HL-60 (cell line): ENCODE results near the gene GNAS.

ENCODE experiments used
- DNase-seq, 2 experiments: peaks; one replicate each; pipeline ENCODE4 v3.0.0-alpha.2; 2010 to 2020; ENCODE audit warnings: low read depth in 1 of 2, low spot score in 1 of 2
- H3K27ac ChIP-seq: fragments of 250-450 bp; sonication (Bioruptor Pico); replicated peaks from 2 replicates; pipeline ENCODE4 v1.5.1; 2020; ENCODE audit warnings: mild to moderate bottlenecking, moderate library complexity
- H3K27me3 ChIP-seq: fragments of 250-450 bp; sonication (Bioruptor Pico); 2 replicates; pipeline ENCODE4 v1.5.1; 2021; ENCODE audit warnings: mild to moderate bottlenecking, moderate library complexity; ENCODE audit not compliant: insufficient read depth, poor library complexity, severe bottlenecking
- H3K4me3 ChIP-seq: replicated peaks from 2 replicates; pipeline ENCODE4 v1.5.1; 2011; ENCODE audit warnings: mild to moderate bottlenecking, control low read depth, low read length; ENCODE audit not compliant: insufficient read depth
- GABPA ChIP-seq: IDR thresholded peaks from 2 replicates; pipeline ENCODE4 v1.6.1; 2012; ENCODE audit warnings: low read depth
- POLR2AphosphoS5 ChIP-seq: IDR thresholded peaks from 2 replicates; pipeline ENCODE4 v1.6.1; 2012; ENCODE audit warnings: low read depth
- SPI1 ChIP-seq: IDR thresholded peaks from 2 replicates; pipeline ENCODE4 v1.6.1; 2012; ENCODE audit warnings: low read depth, mild to moderate bottlenecking, borderline replicate concordance
- TF ChIP-seq, protein P1 (sequence below): IDR thresholded peaks from 2 replicates; pipeline ENCODE4 v1.6.1; 2012; ENCODE audit warnings: low read depth; ENCODE audit not compliant: insufficient replicate concordance
- TF ChIP-seq, protein P2 (sequence below): IDR thresholded peaks from one replicate; pipeline ENCODE4 v1.5.1; 2011; ENCODE audit warnings: low read length, control low read depth, inconsistent platforms; ENCODE audit not compliant: insufficient read depth

GNAS gene

DNA sequence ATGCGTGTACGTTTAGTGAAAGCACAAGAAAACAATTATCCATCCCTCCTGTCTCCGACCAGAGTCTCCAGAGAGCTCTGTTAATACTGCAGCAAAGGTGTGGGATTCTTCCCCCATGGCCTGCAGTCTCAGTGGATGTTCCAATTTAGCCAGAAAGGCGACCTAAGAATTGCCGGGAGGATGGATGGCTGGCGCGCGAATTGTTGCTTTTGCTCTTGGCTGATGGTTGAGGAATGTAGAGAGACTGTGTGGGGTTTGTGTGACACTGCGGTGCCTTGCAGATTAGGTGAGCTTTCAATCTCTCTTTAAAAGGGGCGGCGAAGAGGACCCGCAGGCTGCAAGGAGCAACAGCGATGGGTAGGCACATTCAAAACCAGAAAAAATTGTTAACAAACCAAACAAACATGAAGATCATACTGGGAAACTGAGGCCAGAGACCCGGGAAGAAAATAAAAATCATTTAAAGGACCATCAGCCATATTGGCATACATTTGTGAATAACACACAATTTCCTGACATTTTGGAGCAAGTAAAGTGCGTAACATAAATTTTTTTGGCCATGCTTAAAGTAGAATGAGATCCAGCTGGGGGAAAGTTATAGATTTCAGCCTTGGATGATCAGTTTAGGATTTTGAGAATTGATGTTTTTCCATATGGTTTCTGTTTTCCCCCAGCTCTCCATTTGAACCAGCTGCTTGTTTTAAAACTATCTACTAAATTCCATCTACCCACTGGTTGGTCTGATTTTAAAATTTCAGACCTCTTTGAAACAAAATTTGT lies 46.3 kb downstream of the GNAS start:
- Histone ChIP-seq H3K27ac (no peak overlapping the region), H3K27me3 (no peaks in the 10 kb centered on the region), H3K4me3 (no peak overlapping the region)
- DNase-seq = no peak
- TF ChIP-seq, protein P1, sequence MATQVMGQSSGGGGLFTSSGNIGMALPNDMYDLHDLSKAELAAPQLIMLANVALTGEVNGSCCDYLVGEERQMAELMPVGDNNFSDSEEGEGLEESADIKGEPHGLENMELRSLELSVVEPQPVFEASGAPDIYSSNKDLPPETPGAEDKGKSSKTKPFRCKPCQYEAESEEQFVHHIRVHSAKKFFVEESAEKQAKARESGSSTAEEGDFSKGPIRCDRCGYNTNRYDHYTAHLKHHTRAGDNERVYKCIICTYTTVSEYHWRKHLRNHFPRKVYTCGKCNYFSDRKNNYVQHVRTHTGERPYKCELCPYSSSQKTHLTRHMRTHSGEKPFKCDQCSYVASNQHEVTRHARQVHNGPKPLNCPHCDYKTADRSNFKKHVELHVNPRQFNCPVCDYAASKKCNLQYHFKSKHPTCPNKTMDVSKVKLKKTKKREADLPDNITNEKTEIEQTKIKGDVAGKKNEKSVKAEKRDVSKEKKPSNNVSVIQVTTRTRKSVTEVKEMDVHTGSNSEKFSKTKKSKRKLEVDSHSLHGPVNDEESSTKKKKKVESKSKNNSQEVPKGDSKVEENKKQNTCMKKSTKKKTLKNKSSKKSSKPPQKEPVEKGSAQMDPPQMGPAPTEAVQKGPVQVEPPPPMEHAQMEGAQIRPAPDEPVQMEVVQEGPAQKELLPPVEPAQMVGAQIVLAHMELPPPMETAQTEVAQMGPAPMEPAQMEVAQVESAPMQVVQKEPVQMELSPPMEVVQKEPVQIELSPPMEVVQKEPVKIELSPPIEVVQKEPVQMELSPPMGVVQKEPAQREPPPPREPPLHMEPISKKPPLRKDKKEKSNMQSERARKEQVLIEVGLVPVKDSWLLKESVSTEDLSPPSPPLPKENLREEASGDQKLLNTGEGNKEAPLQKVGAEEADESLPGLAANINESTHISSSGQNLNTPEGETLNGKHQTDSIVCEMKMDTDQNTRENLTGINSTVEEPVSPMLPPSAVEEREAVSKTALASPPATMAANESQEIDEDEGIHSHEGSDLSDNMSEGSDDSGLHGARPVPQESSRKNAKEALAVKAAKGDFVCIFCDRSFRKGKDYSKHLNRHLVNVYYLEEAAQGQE = no peak
- no peak for TF ChIP-seq SPI1
- TF ChIP-seq, protein P2, sequence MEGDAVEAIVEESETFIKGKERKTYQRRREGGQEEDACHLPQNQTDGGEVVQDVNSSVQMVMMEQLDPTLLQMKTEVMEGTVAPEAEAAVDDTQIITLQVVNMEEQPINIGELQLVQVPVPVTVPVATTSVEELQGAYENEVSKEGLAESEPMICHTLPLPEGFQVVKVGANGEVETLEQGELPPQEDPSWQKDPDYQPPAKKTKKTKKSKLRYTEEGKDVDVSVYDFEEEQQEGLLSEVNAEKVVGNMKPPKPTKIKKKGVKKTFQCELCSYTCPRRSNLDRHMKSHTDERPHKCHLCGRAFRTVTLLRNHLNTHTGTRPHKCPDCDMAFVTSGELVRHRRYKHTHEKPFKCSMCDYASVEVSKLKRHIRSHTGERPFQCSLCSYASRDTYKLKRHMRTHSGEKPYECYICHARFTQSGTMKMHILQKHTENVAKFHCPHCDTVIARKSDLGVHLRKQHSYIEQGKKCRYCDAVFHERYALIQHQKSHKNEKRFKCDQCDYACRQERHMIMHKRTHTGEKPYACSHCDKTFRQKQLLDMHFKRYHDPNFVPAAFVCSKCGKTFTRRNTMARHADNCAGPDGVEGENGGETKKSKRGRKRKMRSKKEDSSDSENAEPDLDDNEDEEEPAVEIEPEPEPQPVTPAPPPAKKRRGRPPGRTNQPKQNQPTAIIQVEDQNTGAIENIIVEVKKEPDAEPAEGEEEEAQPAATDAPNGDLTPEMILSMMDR = no peak
- no peak for TF ChIP-seq GABPA
- no peak for TF ChIP-seq POLR2AphosphoS5

DNA sequence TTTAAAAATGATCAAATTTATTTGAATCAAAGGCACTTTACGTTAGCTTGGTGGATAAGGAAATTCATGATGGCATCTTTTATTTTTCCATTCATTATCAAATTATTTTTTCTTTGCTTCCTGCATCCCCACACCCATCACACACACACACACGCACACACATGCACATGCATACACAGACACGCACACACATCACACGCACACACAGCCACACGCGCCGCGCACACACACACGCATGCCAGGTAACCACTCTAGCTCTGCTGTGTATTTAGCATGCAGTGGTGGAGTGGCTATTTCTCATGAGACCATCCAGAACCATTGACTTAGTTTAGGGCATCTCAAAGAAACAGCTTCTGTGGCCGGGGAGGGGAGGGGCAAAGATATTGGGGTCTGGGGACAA lies 47.0 kb downstream of the GNAS start:
- H3K27ac ChIP-seq = no peak overlapping the region
- DNase-seq = no peak
- no peaks in the 10 kb centered on the region for H3K27me3 ChIP-seq
- TF ChIP-seq SPI1 (no peak), POLR2AphosphoS5 (no peak), GABPA (no peak)
- TF ChIP-seq, protein P1 = no peak
- TF ChIP-seq, protein P2 = no peak
- H3K4me3 ChIP-seq = no peak overlapping the region

DNA sequence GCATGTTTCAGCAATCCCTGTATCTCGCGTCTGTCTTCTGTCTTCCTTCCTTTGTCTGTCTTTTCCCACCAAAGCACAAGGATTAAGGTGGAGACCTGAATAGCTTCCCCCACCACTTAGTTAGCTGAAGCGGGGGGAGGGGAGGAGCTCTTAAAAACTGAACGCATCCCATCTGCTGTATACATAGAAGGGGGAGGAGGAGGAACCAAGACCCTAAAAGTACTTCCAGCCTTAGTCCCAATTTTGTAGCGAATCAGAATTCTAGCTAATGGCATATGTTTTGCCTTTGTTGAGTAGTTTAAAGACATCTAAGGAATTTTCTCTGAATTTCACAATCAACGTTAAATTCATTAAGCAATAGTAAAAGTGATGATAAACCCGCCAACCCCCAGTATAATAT lies 47.9 kb downstream of the GNAS start:
- DNase-seq = no peak
- Histone ChIP-seq H3K27me3 (no peaks in the 10 kb centered on the region), H3K4me3 (no peak overlapping the region), H3K27ac (no peak overlapping the region)
- TF ChIP-seq, protein P2 = no peak
- TF ChIP-seq SPI1 (no peak), POLR2AphosphoS5 (no peak), GABPA (no peak)
- TF ChIP-seq, protein P1 = no peak
